NOMO-1 treated with dmso at 0.1 percent for 144 hours (cell line): ENCODE data around the gene PIGL.

Source experiments
- DNase-seq: peaks from one replicate; lab custom pipeline; 2025; ENCODE audit not compliant: unreplicated experiment; lab: John Stamatoyannopoulos, UW

The PIGL gene

GRCh38 chr17:16352303-16352666 lies 135.3 kb downstream of the PIGL start:
- DNase-seq: no peak

- peak; percentile 28 for DNase-seq
Measured at GRCh38 chr17:16352667-16353316, 135.8 kb downstream of the PIGL start.

- DNase-seq: peak; percentile 28
Measured at GRCh38 chr17:16353317-16354174, 136.5 kb downstream of the PIGL start, which contains the start of gene CENPV. Gene CENPV, minus strand, starts transcription at chr17:16353469. Its CDS starts 33 bp downstream, at chr17:16353436.

- DNase-seq: no peak
Measured at GRCh38 chr17:16354585-16354984, 137.6 kb downstream of the PIGL start.

- no peak for DNase-seq
Measured at GRCh38 chr17:16358394-16358793, 141.4 kb downstream of the PIGL start.

- no peak for DNase-seq
Measured at GRCh38 chr17:16361874-16362273, 144.9 kb downstream of the PIGL start.

- peak; percentile 63 for DNase-seq
Measured at GRCh38 chr17:16363749-16364536, 146.9 kb downstream of the PIGL start.

GRCh38 chr17:16364625-16365024 lies 147.6 kb downstream of the PIGL start:
- DNase-seq: no peak

GRCh38 chr17:16371742-16372141 lies 154.7 kb downstream of the PIGL start:
- no peak for DNase-seq

GRCh38 chr17:16374146-16374938 lies 157.3 kb downstream of the PIGL start:
- no peak for DNase-seq
